HG03342 (cell line): ENCODE measurements around the gene ATF6B.
A peak's percentile ranks its signal among the peaks of the same experiment; 100 is the strongest.

Experiments
- ATAC-seq: cut with Tn5 transposase; IDR thresholded peaks from one replicate; pipeline ENCODE4 v1.9.1; 2021; ENCODE audit warnings: mild to moderate bottlenecking, moderate library complexity; ENCODE audit not compliant: unreplicated experiment

Gene ATF6B

DNA sequence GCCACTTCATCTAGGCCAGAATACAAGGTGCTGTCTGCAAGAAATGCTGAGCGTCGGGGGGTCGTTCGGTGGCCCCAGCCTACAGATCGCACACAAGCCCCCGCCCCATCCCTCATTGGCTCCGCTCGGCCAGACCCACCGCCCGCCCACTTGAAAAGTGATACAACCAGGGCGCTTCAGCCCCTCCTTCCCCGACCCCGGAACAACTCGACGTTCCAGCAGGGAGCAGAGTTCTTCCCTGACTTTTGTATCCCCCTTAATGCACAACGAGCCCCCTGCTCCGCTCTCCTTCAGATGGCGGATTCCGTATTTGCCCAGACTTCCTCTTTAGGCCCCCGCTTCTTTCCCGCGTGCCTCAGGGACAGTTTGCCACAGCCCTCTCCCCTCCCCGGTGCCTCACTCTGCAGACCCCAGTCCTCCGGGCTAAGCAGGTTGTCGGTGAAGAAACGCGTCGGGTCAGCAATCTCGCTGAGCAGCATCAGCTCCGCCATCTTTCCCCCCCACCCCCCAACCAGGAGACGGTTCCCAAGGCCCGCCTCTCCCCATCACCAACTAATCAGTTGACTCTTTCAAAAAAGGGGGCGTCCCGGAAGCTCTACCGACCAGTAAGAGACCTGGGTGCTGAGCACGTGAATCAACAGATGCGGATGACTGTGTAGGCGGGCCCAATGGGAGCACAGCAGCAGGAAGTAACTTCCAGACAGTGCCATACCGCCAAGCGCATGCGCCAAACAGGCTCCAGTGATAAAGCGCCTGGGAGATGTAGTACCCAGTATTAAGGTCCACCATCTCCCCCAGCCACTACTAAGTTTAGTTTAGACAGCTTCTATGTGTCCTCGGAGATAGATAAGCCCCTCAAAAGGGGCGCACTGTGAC lies at the start of gene ATF6B:
Gene ATF6B, minus strand, starts transcription at position 530 of the 876 bp plus-strand sequence. Its CDS starts 39 bp downstream, at position 491.
- peak; percentile 87 for ATAC-seq

DNA sequence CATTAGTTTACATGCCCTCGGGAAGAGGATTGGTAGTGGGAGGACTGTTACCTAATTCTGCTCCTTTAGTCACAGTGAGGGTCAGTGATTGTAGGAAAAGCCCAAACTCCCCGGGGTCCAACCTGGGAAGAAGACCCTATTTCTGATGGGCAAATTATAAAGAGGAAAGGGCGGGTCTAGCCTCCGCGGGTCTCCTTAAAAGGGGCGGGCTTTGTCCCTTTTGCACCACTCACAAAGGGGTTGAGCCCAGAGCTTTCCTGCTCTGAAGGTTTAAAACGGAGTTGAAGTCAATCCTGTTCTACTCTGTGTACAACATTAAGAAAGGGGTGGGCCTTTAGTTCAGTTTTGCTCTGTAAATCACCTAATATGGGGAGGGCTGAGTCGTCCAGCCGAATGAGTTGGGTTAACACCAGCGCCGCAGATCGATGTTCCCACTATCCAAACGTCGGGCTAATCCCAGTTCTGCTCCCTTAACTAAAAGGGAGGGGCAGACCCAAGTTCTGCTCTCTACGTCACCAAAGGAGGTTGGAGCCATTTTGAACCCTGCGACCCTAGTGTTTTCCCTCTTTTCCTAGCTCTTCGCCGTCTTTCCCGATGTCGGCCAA lies 49.2 kb upstream of the ATF6B start:
- ATAC-seq, result no peak

DNA sequence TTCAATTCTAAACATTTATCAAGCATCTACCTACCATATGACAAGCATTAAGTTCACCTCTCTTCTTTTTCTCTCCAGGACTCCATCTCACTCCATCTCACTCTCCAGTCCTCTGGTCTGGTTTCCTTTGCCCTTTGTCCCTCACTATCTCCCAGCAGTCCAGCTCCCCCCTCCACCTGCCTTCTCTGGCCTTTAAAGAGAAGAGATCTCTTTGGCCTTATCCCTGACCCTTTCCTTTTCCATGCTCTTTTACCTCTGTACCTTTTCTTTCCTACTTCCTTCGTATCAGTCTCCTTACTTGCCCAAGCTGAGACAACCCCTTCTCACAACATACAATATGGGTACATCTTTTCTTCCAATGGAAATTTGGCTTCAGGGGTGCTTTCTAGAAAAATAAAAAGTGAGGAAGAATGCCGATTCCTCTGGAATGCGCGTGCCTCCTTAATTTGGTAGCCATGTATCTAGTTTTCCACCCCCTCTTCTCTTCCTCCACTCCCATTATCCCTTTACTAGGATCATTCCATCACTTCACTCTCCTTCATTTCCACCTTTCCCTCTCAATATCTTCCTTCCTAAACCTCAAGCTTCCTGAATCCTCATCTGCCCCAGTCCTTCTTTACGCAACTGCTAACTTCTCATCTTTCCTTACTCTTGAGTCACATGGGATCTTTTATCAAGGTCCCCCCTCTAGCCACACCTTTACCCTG lies 48.6 kb upstream of the ATF6B start:
- no peak for ATAC-seq

DNA sequence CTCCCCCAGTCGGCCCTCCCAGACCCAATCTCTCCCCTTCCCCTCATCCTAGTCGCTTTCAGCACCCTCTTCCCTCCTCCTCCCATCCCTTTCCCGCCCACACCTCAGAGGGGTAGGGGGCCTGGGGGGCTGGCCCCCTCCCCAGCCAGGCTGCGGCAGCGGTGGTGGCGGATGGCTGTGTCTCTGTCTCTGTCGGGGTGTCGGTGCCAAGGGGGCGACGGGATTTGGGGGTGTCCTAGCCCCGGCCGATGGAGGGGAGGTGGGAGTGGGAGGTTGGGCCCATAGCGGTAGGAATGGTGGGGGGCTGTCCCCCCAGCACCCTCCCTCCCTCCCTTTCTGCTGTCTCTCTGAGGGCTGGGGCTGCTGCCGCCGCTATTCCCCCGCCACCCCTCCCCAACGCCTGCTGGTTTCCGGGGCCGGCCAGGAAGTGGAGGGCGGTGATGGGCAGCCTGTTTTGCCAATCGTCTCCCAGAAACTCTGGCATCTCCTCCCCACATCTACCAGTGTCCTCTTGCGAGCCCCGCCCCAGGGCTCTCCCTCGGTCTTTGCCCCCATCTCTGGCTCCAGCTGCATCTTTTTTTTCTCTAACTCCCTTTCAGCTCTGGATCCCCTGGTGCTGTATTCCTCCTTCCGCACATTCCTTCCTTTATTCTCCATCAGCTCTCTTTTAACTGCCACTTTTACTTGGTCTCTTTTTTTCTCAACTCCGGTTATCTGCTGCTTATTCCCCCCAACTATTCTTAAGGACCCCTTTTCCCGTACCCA lies 47.8 kb upstream of the ATF6B start, which contains the start of gene AGPAT1:
Gene AGPAT1, minus strand, starts transcription at position 374 of the 765 bp plus-strand sequence. CDS start 4,588 bp downstream, outside the sequence.
- ATAC-seq, result peak; percentile 42

DNA sequence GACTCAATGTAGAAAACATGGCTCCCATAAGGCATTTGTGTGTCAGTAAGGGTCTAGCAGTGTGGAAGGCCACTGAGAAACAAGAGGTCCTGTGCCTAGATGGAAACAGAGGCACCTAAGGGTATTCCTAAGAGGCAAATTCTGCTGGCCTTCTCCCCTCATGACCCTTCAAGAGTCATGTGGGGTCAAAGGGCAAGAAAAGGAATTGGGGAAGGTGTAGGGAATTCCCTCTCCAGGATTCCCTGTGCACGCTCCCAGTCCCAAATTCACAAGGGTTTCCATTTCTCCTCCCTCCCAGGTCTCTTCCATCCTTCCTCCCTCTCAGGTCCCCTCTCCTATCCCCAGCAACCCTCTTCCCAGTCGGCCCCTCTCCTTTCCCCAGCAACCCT lies 47.3 kb upstream of the ATF6B start:
- ATAC-seq, result no peak

DNA sequence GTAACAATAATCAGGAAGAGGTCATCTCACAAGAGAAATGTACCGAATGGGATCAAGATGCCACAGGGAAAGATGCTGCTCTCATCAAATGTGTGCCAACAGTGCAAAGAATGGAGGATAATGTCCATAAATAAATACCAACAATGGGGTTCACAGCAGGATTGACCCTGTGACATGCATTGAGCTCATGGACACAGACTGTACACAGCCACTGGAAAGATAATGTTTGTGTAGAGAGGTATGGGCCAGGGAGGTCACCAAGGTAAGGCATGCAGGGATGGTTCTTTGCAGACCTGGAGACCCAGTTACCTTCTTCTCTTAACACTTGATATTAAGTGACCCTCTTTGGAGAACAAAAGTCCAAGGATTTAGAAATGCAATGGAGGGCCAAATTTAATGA lies 46.4 kb upstream of the ATF6B start:
- no peak for ATAC-seq

DNA sequence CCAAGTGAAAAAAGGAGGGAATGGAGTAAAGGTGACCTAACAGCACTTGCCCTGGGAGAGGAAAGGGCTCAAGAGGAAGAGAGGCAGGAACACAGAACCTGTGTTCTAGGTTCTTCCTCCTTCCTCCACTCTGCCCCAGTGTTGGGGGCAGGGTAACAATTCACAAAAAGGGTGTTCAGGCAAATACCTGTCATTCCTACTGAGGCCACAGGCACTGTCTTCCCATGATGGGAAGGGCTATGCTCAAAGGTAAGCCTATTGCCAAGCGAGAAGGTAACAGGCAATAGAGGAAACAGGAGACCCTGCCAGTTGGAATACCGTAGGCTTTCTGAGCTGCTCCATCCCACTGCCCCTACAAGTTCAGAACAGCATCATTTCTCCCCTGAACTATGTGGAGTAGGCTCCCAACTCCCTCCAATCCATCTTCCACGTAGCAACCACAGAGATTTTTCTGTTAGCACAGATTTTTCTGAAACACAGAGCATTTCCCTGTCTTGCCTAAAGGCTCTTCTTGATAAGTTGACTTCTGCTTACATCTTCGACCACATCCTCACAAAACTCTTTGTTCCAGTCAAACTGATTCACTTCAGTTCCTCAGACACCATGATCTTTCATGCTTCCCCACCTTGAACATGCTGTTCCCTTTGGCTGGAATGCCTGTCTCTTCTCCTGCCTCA lies 45.1 kb upstream of the ATF6B start:
- no peak for ATAC-seq

DNA sequence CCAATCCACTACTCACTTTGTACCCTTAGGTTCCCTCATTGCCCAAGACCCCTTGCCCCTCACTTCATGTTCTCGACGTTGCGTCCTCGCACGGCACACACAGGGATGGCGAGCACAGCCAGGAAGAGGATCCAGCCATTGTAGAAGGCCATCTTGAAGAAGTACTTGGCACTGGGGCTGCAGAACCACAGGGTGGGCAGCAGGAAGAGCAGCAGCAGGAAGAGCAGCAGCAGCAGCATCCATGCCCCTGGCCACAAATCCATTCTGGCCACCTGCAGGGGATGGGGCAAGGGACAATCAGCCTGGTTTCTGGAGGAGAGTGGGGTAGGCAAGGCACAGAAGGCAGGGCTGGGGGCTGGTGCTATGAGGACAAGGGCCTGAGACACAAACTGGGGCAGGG lies 43.2 kb upstream of the ATF6B start:
- ATAC-seq, result no peak

DNA sequence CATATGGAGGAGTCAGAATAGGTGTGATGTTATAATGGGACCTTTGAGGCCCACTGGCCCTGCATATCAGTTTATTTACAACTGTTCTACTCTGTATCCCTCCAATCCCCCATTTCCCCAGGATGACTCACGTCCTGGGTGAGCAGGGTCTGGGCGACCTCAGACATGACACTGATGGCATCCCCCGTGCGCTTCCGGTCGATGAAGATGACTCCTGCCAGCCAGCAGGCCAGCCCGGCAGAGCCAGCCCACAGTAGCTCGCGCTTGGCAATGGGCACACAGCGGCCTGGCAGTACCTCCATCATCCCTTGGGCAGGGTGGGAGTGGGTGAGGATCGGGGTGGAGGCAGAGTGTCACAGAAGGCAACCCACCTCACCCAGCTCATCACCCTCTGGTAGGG lies 42.2 kb upstream of the ATF6B start:
- no peak for ATAC-seq

DNA sequence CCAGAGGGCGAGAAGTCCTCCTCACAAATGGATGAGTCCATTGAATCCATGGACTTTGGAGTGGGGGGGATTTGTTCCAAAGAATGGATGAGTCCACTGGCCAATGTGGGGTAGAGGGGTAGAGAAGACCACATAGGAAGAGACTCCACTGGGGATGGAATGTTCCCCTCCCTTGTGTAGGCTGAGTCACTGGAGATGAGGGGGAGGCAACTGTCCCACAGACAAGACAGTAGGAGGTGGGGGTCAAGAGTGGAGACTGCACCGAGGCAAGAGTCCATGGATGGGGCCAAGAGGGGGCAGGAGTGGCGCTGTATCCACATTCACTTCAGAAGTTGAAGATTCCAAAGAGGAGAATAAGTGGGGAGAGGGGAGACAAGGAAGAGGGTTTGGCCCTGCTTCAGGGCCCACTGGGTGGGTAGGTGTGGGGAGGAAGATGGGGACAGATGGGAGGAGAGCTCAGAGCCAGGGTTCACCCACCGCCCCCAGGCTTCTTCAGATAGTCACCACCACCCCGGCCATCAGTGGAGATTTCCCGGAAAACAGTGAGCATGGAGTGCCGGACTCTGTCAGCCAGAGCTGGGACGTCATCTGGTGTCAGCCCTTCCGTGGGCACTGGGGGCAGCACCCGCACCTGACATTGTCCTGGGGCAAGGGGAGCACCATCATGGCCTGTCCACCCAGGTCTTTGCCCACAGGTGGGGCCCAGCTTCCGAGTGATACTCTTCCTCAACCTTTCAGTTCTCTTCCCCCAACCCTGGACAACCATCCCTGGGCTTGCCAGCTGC lies 41.0 kb upstream of the ATF6B start:
- ATAC-seq, result no peak

DNA sequence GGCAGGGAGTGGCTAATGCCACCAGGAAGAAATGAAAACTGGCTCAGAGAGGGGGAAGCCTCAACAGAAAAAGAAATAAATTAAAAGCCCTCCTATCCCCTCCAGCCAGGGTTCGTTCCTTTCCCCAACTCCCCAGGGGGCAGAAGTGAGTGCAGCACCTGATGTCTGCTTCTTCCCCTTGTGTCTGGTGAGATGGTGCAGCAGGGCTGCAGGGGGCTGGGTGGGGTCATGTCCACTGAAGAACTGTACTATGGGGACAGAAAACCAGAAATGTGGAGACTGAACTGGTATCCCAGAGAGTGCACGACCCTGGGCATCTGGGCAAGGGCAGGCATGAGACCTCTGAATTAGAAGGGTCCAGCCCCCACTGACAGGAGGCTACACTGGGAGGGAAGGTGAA lies 40.3 kb upstream of the ATF6B start:
- no peak for ATAC-seq

DNA sequence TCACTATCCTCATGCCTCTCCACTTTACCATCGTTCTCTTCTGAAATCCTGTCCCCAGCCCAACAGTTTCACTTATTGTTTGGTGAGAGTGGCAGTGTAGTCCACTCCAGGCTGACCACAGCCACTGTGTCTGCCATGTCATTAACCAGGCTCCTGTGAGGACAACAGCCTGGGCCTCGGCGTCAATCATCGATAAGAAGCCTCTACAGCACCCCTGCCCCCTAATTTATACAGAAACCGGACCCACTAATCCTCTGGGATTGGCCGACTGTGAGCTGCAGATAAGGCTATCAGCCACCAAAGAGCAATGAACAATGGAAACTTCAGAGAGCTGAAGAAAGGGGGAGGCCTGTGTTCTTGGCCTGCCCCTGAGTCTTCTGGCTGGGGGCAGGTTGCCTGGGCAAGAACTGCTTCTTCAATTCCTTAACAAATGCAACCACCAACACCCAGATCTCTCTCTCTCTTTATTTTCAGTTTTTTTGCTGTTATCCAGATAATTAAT lies 39.8 kb upstream of the ATF6B start:
- no peak for ATAC-seq

DNA sequence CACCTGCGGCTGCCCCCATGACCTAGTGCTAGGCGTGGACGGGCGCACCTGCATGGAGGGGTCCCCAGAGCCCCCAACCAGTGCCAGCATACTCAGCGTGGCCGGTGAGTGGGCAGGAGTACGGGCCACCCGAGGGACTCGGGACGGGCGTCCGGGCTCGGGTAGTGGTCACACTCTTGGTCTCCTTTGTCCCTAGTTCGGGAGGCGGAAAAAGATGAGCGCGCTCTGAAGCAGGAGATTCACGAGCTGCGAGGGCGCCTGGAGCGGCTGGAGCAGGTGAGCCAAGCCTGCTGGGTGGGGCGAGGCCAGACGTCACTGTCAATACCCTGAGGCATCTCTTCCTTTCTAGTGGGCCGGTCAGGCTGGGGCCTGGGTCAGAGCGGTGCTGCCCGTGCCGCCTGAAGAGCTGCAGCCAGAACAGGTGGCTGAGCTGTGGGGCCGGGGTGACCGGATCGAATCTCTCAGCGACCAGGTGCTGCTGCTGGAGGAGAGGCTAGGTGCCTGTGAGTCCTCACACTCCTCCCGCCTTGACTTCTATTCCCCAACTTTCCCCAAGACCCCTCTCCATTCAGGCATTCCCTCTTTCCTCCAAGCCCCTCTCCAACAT lies 39.2 kb upstream of the ATF6B start:
- ATAC-seq, result no peak

DNA sequence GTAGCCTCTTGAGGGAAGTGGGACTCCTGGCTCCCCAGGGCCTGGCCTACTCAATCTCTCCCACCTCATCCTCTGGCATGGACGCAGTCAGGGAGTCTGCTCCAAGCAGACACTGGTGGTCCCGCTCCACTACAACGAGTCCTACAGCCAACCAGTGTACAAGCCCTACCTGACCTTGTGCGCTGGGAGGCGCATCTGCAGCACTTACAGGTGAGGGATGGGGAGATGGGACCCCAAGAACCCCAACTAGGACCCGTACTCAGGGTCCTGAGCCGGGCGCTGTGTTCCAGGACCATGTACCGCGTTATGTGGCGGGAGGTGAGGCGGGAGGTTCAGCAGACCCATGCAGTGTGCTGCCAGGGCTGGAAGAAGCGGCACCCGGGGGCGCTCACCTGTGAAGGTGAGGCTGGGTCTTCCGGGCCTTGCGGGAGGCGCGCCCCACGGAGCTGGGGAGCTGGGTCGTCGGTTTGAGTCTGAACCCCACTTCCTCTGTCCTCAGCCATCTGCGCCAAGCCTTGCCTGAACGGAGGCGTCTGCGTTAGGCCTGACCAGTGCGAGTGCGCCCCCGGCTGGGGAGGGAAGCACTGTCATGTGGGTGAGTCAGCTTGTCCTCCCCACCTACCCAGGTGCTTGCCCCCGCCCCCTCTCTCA lies 38.5 kb upstream of the ATF6B start:
- no peak for ATAC-seq

DNA sequence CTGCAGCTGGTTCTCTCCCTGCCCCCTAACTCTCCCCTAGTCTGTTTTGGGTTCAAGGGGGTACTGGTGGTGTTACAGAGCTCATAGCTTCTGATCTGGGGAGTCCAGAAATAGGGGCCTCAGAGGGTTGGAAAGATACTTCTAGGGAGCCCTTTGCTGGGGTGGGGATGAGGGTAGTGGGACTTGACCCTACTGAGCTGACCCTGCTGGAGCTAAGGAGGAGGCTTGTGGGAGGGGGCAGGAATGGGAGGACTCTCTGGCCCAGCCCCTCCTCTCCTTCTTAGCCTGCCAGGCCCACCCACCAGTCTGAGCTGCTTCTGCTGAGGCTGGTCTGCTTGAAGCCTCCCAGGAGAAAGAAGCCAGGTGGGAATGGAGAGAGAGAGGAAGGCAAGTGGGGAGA lies 36.2 kb upstream of the ATF6B start, which contains the start of gene EGFL8:
Gene EGFL8, plus strand, starts transcription at position 301 of the 400 bp plus-strand sequence. CDS start 1,571 bp downstream, outside the sequence.
- ATAC-seq, result no peak

DNA sequence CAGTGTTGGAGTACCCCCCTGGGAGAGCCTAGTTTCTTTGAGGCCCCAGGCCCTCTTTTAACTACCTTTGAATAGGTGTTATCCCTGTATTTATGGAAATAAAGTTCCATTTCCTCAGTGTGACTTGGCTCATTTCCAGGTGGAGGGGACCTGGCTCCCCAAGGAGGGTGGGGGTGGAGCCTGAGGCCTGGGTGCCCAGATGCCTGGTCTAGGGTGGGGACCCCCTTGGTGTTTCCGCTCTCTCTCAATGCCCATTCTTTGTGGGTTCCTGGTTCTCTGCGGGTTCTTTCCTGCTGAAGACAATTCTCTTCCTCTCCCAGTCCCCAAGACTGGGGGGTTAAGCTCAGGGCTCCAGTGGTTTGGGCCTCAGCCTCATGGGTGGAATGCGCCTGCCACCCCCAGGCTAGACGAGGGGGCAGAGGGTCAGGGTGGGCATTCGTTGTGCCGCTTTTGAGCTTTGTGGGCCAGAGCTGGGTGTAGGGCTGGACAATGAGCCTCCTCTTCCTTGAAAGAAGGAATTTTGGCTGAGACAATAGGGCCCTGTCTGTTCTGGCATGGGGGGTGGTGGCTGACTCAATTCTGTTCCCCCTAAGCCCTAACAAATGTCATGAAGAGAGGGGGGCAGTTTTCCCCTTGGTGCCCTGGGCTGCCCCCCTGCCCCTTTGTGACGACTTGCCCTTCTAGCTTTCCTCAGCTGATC lies 35.7 kb upstream of the ATF6B start:
- ATAC-seq, result no peak

DNA sequence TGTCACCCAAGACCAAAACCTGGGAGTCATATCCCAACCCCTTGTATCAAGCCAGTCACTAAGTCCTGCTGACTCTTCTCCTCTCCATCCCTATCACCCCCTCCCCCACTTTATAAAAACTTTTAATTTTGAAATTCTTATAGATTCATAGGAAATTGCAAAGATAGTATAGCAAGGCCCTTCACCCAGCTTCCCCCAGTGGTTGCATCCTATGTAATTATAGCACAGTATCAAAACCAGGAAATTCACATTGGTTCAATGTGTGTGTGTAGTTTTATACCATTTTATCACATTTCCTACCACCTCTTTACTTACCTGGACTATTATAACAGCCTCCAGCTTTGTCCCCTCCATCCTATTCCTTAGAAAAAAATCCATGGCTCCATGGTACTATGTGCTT lies 30.0 kb upstream of the ATF6B start:
- ATAC-seq, result no peak

DNA sequence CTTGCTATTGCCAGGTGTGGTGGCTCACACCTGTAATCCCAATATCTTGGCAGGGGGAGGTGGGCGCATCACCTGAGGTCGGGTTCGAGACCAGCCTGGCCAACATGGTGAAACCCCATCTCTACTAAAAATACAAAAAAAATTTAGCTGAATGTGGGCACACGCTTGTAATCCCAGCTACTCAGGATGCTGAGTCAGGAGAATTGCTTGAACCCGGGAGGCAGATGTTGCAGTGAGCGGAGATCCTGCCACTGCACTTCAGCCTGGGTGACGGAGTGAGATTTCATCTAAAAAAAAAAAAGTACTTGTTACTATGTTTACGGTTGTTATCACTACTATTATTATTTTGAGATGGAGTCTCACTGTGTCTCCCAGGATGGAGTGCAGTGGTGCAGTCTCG lies 28.8 kb upstream of the ATF6B start:
- ATAC-seq, result no peak
